K562 (cell line): ENCODE results near the gene DCUN1D4. TPM values are rescaled to one million over a fixed set of nuclear protein-coding genes. Genes with fewer than 3 reads are reported as not detected.

Source experiments
- ATAC-seq: fragments of 200-7000 bp; cut with Tn5 transposase; 3 replicates; pipeline ENCODE4 v1.9.1; 2020; ENCODE audit warnings: moderate library complexity
- BruUV-seq: library from RNA; stranded (reverse); fragments of 400-500 nt; replicated peaks from 2 replicates; lab custom pipeline; 2021; lab: Mats Ljungman, UMichigan
- CTCF ChIA-PET: fragments of 300-600 bp; formaldehyde crosslinking; extraction: SDS; loops from one replicate; lab custom pipeline; 2021; ENCODE audit warnings: low intra/inter-chr PET ratio; lab: Yijun Ruan, JAX
- POLR2A ChIA-PET: fragments of 300-600, 350-650 bp; sonication (Branson Sonifier 250); formaldehyde crosslinking; extraction: SDS; loops from one replicate; lab custom pipeline; 2021; ENCODE audit warnings: antibody characterized with exemption, inconsistent platforms; lab: Yijun Ruan, JAX
- DNase-seq, 4 experiments: peaks; one replicate each; pipeline versions ENCODE4 v3.0.0 to v3.0.0-alpha.2; 2011 to 2018; ENCODE audit warnings: low spot score in 3 of 4, mixed read lengths in 3 of 4; ENCODE audit errors: extremely low read depth in 1 of 4
- FAIRE-seq: peaks from 2 replicates; lab custom pipeline; 2011; peaks lifted over from hg19 to GRCh38; lab: Jason Lieb, UNC
- H2AFZ ChIP-seq: 2 replicates; pipeline ENCODE4 v1.6.0; 2011; ENCODE audit warnings: low read depth, low read length, control low read depth, inconsistent platforms
- H3K27ac ChIP-seq: fragments of 200-600 bp; 3 replicates; pipeline ENCODE4 v1.8.0; 2011; ENCODE audit warnings: low read depth, mild to moderate bottlenecking, control low read depth, inconsistent platforms, low read length, moderate library complexity, mixed read lengths; ENCODE audit errors: extremely low read depth
- H3K27me3 ChIP-seq, 2 experiments: fragments of 300-600 bp in 1 of 2; 2 replicates in 1 of 2; 3 replicates in 1 of 2; pipeline versions ENCODE4 v1.6.0 to v1.8.0; 2011; ENCODE audit warnings: inconsistent platforms in 2 of 2, low read length in 2 of 2, mild to moderate bottlenecking in 1 of 2, mixed read lengths in 1 of 2, moderate library complexity in 1 of 2; ENCODE audit not compliant: control insufficient read depth in 2 of 2, insufficient read depth in 2 of 2
- H3K36me3 ChIP-seq: fragments of 300-600 bp; 3 replicates; pipeline ENCODE4 v1.8.0; 2011; ENCODE audit warnings: mild to moderate bottlenecking, low read length, inconsistent platforms; ENCODE audit not compliant: control insufficient read depth, insufficient read depth
- H3K4me1 ChIP-seq, 2 experiments: fragments of 200-600 bp in 1 of 2; replicated peaks in 1 of 2; 2 replicates in 1 of 2; 3 replicates in 1 of 2; pipeline versions ENCODE4 v1.5.1 to v1.8.0; 2011; ENCODE audit warnings: inconsistent platforms in 2 of 2, low read length in 2 of 2, mild to moderate bottlenecking in 1 of 2, mixed read lengths in 1 of 2, moderate library complexity in 1 of 2; ENCODE audit not compliant: control insufficient read depth in 2 of 2, insufficient read depth in 2 of 2
- H3K4me2 ChIP-seq: 2 replicates; pipeline ENCODE4 v1.6.1; 2011; ENCODE audit warnings: low read length, control low read depth, inconsistent platforms, mixed read lengths; ENCODE audit not compliant: insufficient read depth
- H3K4me3 ChIP-seq: fragments of 200-600 bp; sonication (generic), shearing (Covaris generic); 2 replicates; pipeline ENCODE4 v1.5.1; 2016; ENCODE audit warnings: control low read depth, inconsistent platforms
- H3K79me2 ChIP-seq: fragments of 200-600 bp; 3 replicates; pipeline ENCODE4 v1.8.0; 2011; ENCODE audit warnings: low read length, inconsistent platforms; ENCODE audit not compliant: control insufficient read depth, insufficient read depth
- H3K9ac ChIP-seq, 2 experiments: 2 replicates each; pipeline versions ENCODE4 v1.6.0 to v1.6.1; 2011; ENCODE audit warnings: low read depth in 2 of 2, low read length in 2 of 2, control low read depth in 1 of 2, inconsistent platforms in 1 of 2, mild to moderate bottlenecking in 1 of 2, mixed read lengths in 1 of 2; ENCODE audit not compliant: insufficient read depth in 1 of 2
- H3K9me1 ChIP-seq: one replicate; pipeline ENCODE4 v1.6.0; 2011; ENCODE audit warnings: inconsistent platforms, mild to moderate bottlenecking, low read length, moderate library complexity; ENCODE audit not compliant: control insufficient read depth, insufficient read depth
- H3K9me3 ChIP-seq: replicated peaks from 2 replicates; pipeline ENCODE4 v1.5.1; 2011; ENCODE audit warnings: low read depth, low read length, inconsistent platforms; ENCODE audit not compliant: control insufficient read depth, insufficient read depth
- H4K20me1 ChIP-seq: replicated peaks from 2 replicates; pipeline ENCODE4 v1.6.1; 2011; ENCODE audit warnings: low read length, inconsistent platforms, mixed read lengths; ENCODE audit not compliant: control insufficient read depth, insufficient read depth
- BRCA1 ChIP-seq, 2 experiments: fragments of 450-650 bp in 1 of 2; sonication (generic) in 1 of 2; formaldehyde crosslinking in 1 of 2; IDR thresholded peaks; 2 replicates each; pipeline versions ENCODE4 v1.5.0 to v1.6.1; 2017 to 2020; ENCODE audit warnings: mild to moderate bottlenecking in 1 of 2, missing genetic modification reagents in 1 of 2
- CBFB ChIP-seq: sonication (generic); formaldehyde crosslinking; IDR thresholded peaks from 2 replicates; pipeline ENCODE4 v1.4.0; 2020; ENCODE audit warnings: mild to moderate bottlenecking, missing genetic modification reagents
- CC2D1A ChIP-seq: fragments of 450-650 bp; IDR thresholded peaks from 2 replicates; pipeline ENCODE4 v1.6.1; 2017; ENCODE audit warnings: mild to moderate bottlenecking
- DDX20 ChIP-seq: fragments of 450-650 bp; IDR thresholded peaks from 2 replicates; pipeline ENCODE4 v1.6.1; 2016; ENCODE audit warnings: missing genetic modification characterization, low read depth, mild to moderate bottlenecking, missing compliant biosample characterization, moderate library complexity
- DIDO1 ChIP-seq: fragments of 450-650 bp; IDR thresholded peaks from 2 replicates; pipeline ENCODE4 v1.6.1; 2016; ENCODE audit warnings: low read depth, missing biosample characterization, missing genetic modification characterization
- GATAD2A ChIP-seq: fragments of 450-650 bp; IDR thresholded peaks from 2 replicates; pipeline ENCODE4 v1.6.1; 2017
- HLTF ChIP-seq: fragments of 450-650 bp; IDR thresholded peaks from 2 replicates; pipeline ENCODE4 v1.6.1; 2016
- IRF2 ChIP-seq: sonication (generic); formaldehyde crosslinking; IDR thresholded peaks from 2 replicates; pipeline ENCODE4 v1.8.1; 2022; ENCODE audit warnings: mild to moderate bottlenecking, missing genetic modification reagents
- NFXL1 ChIP-seq: fragments of 450-650 bp; formaldehyde crosslinking; IDR thresholded peaks from 2 replicates; pipeline ENCODE4 v1.4.0; 2021; ENCODE audit warnings: mild to moderate bottlenecking
- PRMT5 ChIP-seq: sonication (generic); formaldehyde crosslinking; IDR thresholded peaks from 2 replicates; pipeline ENCODE4 v1.5.0; 2020; ENCODE audit warnings: missing genetic modification reagents
- PTTG1 ChIP-seq: fragments of 450-650 bp; IDR thresholded peaks from 2 replicates; pipeline ENCODE4 v1.6.1; 2016; ENCODE audit warnings: low read depth, mild to moderate bottlenecking, missing genetic modification characterization, missing compliant biosample characterization
- TARDBP ChIP-seq: fragments of 450-650 bp; IDR thresholded peaks from 2 replicates; pipeline ENCODE4 v1.6.1; 2016
- TCF3 ChIP-seq: sonication (generic); formaldehyde crosslinking; IDR thresholded peaks from 2 replicates; pipeline ENCODE4 v1.4.0; 2020; ENCODE audit warnings: mild to moderate bottlenecking, missing genetic modification reagents
- ZNF121 ChIP-seq: sonication (generic); formaldehyde crosslinking; conservative IDR thresholded peaks from 2 replicates; pipeline ENCODE4 v1.8.0; 2022; ENCODE audit warnings: missing genetic modification reagents
- ZNF197 ChIP-seq: fragments of 200-800 bp; sonication (Bioruptor generic); IDR thresholded peaks from 2 replicates; pipeline ENCODE4 v1.6.1; 2016; ENCODE audit warnings: low read depth, missing genetic modification characterization, missing compliant biosample characterization
- ZNF695 ChIP-seq: fragments of 450-650 bp; formaldehyde crosslinking; IDR thresholded peaks from 2 replicates; pipeline ENCODE4 v1.4.0; 2020; ENCODE audit warnings: mild to moderate bottlenecking, moderate library complexity
- WGBS: fragments of 100-300 bp; shearing (Covaris generic); methylation state at CpG from one replicate; pipeline ENCODE4 v1.1.6; 2016; ENCODE audit warnings: low coverage, mixed read lengths; ENCODE audit not compliant: insufficient coverage; ENCODE audit errors: missing lambda C conversion rate; 5-methylcytosine and 5-hydroxymethylcytosine counted together
- in situ Hi-C: fragments of 300-500 bp; cut with MboI; formaldehyde crosslinking; loops from 4 replicates; pipeline ENCODE4 v1.15.0; 2018; ENCODE audit warnings: inconsistent platforms, mixed read lengths
- intact Hi-C: fragments of 100-400 bp; cut with micrococcal nuclease; formaldehyde crosslinking; loops from 2 replicates; pipeline ENCODE4 v1.14.2; 2022
- polyA plus RNA-seq, 8 experiments: library from polyadenylated mRNA; depleted of rRNA in 4 of 8; stranded (reverse) in 5 of 8; unstranded in 3 of 8; fragments of >200 nt; fragmentation: Nextera tagmentation in 2 of 8; fragmentation: Illumina TruSeq in 1 of 8; extraction: Ambion mirVana in 2 of 8; extraction: Trizol in 1 of 8; gene quantifications; 2 replicates each; pipeline versions ENCODE4 v1.2.1 to v1.2.3, GENCODE V29; 2011 to 2014; ENCODE audit warnings: inconsistent platforms in 1 of 8, missing spikeins in 1 of 8
- total RNA-seq, 7 experiments: library from RNA; depleted of rRNA in 6 of 7; stranded (reverse); fragments of >200 nt in 6 of 7; fragmentation: Illumina TruSeq in 2 of 7; extraction: Trizol in 2 of 7; gene quantifications; 2 replicates each; pipeline versions ENCODE4 v1.2.1 to v1.2.3, GENCODE V29; 2011 to 2021; ENCODE audit warnings: low replicate concordance in 1 of 7
- TF ChIP-seq, protein P1 (sequence below), 2 experiments: fragments of 450-650 bp; conservative IDR thresholded peaks; 2 replicates each; pipeline ENCODE4 v1.6.1; 2017; ENCODE audit warnings: mild to moderate bottlenecking in 2 of 2, moderate library complexity in 2 of 2

The DCUN1D4 gene
- total and polyA plus RNA-seq, 9 of the 15 experiments (the other 6 are each of a cell fraction or from before 2014, with no cell fraction given) = 15.1 to 73.5 (median 23.0) TPM

DNA sequence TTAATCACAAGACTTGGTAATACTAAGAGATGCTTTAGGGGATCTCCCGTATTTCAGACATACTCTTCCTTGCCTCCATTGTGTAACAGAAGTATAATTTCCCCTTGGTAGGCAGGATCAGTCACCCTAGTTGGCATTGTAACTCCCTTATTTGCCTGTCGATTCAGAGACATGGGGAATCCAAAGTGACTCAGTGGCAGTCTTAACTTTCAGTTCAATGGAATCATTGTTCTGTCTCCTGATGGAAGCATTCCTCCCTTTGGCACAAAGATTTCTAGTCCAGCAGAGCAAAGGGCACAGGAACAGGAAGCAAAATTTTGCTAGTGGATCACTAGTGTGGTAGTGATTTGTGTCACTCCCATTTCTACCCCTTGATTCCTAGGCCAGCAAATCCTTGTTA is 80.4 kb downstream of the DCUN1D4 start:
- Histone ChIP-seq H2AFZ (no peak overlapping the region), H3K4me2 (no peak overlapping the region), H3K9me3 (no peaks in the 10 kb centered on the region), H3K27me3 (no peaks in the 10 kb centered on the region), H3K9me1 (no peaks in the 10 kb centered on the region), H3K4me1 (no peaks in the 10 kb centered on the region), H3K79me2 (no peaks in the 10 kb centered on the region), H3K27ac (no peak overlapping the region), H3K4me3 (no peak overlapping the region), H4K20me1 (no peaks in the 10 kb centered on the region), H3K36me3 (no peaks in the 10 kb centered on the region), H3K9ac (no peak overlapping the region)
- BruUV-seq = no TSS peak
- WGBS = 0% methylated on average over 2 of the region's 2 CpGs
- ChIA-PET POLR2A (no interaction called here), CTCF (no interaction called here)
- FAIRE-seq (no peak), DNase-seq (no peak), ATAC-seq (no peak)
- intact Hi-C loops (no loop called here), in situ Hi-C loops (no loop called here)
- TF ChIP-seq CBFB (CRISPR knock-in tag) (no peak), CC2D1A (no peak), ZNF197 (no peak), IRF2 (CRISPR knock-in tag) (no peak), PTTG1 (no peak), TCF3 (CRISPR knock-in tag) (no peak), DDX20 (no peak), ZNF695 (CRISPR knock-in tag) (no peak), NFXL1 (no peak), DIDO1 (tag) (no peak), HLTF (no peak), GATAD2A (no peak), TARDBP (no peak), BRCA1 (IDR thresholded peaks at IDR 0.05) (no peak), BRCA1 (CRISPR knock-in tag; IDR thresholded peaks at IDR 0.05) (no peak), ZNF121 (CRISPR knock-in tag) (no peak), PRMT5 (CRISPR knock-in tag) (no peak)
- TF ChIP-seq, protein P1, sequence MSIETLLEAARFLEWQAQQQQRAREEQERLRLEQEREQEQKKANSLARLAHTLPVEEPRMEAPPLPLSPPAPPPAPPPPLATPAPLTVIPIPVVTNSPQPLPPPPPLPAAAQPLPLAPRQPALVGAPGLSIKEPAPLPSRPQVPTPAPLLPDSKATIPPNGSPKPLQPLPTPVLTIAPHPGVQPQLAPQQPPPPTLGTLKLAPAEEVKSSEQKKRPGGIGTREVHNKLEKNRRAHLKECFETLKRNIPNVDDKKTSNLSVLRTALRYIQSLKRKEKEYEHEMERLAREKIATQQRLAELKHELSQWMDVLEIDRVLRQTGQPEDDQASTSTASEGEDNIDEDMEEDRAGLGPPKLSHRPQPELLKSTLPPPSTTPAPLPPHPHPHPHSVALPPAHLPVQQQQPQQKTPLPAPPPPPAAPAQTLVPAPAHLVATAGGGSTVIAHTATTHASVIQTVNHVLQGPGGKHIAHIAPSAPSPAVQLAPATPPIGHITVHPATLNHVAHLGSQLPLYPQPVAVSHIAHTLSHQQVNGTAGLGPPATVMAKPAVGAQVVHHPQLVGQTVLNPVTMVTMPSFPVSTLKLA (conservative IDR thresholded peaks at IDR 0.05) = no peak
- TF ChIP-seq, all 486 proteins: peak for 0
